Astrocyte (in vitro differentiated cells and primary cell): Measurements from ENCODE around the gene MISP. TPM values are rescaled to one million over a fixed set of nuclear protein-coding genes. Genes with fewer than 3 reads are reported as not detected.

Source experiments
- DNase-seq: peaks from one replicate; pipeline ENCODE4 v3.0.0-alpha.2; 2010; ENCODE audit warnings: low read depth
- FAIRE-seq: peaks from 2 replicates; lab custom pipeline; 2011; peaks lifted over from hg19 to GRCh38; lab: Jason Lieb, UNC
- H2AFZ ChIP-seq: 2 replicates; pipeline ENCODE4 v1.6.0; 2012; ENCODE audit warnings: low read depth, low read length, inconsistent platforms
- H3K27ac ChIP-seq: 2 replicates; pipeline ENCODE4 v1.5.1; 2011; ENCODE audit warnings: low read depth, low read length, inconsistent platforms
- H3K27me3 ChIP-seq: 2 replicates; pipeline ENCODE4 v1.6.0; 2011; ENCODE audit warnings: low read length, inconsistent platforms; ENCODE audit not compliant: insufficient read depth
- H3K36me3 ChIP-seq: 2 replicates; pipeline ENCODE4 v1.5.1; 2011; ENCODE audit warnings: low read length, inconsistent platforms; ENCODE audit not compliant: insufficient read depth
- H3K4me1 ChIP-seq: 2 replicates; pipeline ENCODE4 v1.5.1; 2011; ENCODE audit warnings: low read length, inconsistent platforms; ENCODE audit not compliant: insufficient read depth
- H3K4me2 ChIP-seq: 2 replicates; pipeline ENCODE4 v1.6.0; 2012; ENCODE audit warnings: low read length, inconsistent platforms
- H3K4me3 ChIP-seq: 2 replicates; pipeline ENCODE4 v1.5.1; 2011; ENCODE audit warnings: low read depth, mild to moderate bottlenecking, low read length, inconsistent platforms; ENCODE audit not compliant: insufficient read depth
- H3K79me2 ChIP-seq: 2 replicates; pipeline ENCODE4 v1.6.0; 2012; ENCODE audit warnings: mild to moderate bottlenecking, low read length, inconsistent platforms; ENCODE audit not compliant: insufficient read depth
- H3K9ac ChIP-seq: 2 replicates; pipeline ENCODE4 v1.6.0; 2012; ENCODE audit warnings: mild to moderate bottlenecking, low read length, inconsistent platforms
- H3K9me3 ChIP-seq: 2 replicates; pipeline ENCODE4 v1.5.1; 2012; ENCODE audit warnings: low read depth, mild to moderate bottlenecking, low read length, inconsistent platforms; ENCODE audit not compliant: insufficient read depth
- H4K20me1 ChIP-seq: 2 replicates; pipeline ENCODE4 v1.6.0; 2012; ENCODE audit warnings: low read length, inconsistent platforms; ENCODE audit not compliant: insufficient read depth
- H3K27ac Mint-ChIP-seq: one replicate; pipeline ENCODE4 v1.8.0; 2021; ENCODE audit warnings: mild to moderate bottlenecking, mixed read lengths; ENCODE audit not compliant: unreplicated experiment
- H3K27me3 Mint-ChIP-seq: one replicate; pipeline ENCODE4 v1.8.0; 2021; ENCODE audit warnings: low read depth, mixed read lengths; ENCODE audit not compliant: unreplicated experiment
- H3K36me3 Mint-ChIP-seq: one replicate; pipeline ENCODE4 v1.8.0; 2021; ENCODE audit warnings: low read depth, mixed read lengths; ENCODE audit not compliant: unreplicated experiment
- H3K4me1 Mint-ChIP-seq: one replicate; pipeline ENCODE4 v1.8.0; 2021; ENCODE audit warnings: low read depth, mixed read lengths; ENCODE audit not compliant: unreplicated experiment
- H3K4me3 Mint-ChIP-seq: one replicate; pipeline ENCODE4 v1.8.0; 2021; ENCODE audit warnings: mild to moderate bottlenecking, moderate library complexity, mixed read lengths; ENCODE audit not compliant: unreplicated experiment
- H3K9me3 Mint-ChIP-seq: one replicate; pipeline ENCODE4 v1.8.0; 2021; ENCODE audit warnings: mild to moderate bottlenecking, mixed read lengths; ENCODE audit not compliant: unreplicated experiment
- CTCF ChIP-seq: IDR thresholded peaks from 2 replicates; pipeline ENCODE4 v1.5.1; 2011; ENCODE audit warnings: low read depth, mild to moderate bottlenecking, inconsistent platforms, low read length, moderate library complexity; ENCODE audit not compliant: insufficient read depth
- EZH2 ChIP-seq: IDR thresholded peaks from 2 replicates; pipeline ENCODE4 v1.6.1; 2012; ENCODE audit warnings: mild to moderate bottlenecking, low read length, inconsistent platforms; ENCODE audit not compliant: insufficient read depth
- total RNA-seq: library from RNA; stranded (reverse); gene quantifications from 2 replicates; pipeline ENCODE4 v1.2.1, GENCODE V29; 2021

The MISP gene
- total RNA-seq, 1 donor from 2014 or later, result 0.43 TPM

DNA sequence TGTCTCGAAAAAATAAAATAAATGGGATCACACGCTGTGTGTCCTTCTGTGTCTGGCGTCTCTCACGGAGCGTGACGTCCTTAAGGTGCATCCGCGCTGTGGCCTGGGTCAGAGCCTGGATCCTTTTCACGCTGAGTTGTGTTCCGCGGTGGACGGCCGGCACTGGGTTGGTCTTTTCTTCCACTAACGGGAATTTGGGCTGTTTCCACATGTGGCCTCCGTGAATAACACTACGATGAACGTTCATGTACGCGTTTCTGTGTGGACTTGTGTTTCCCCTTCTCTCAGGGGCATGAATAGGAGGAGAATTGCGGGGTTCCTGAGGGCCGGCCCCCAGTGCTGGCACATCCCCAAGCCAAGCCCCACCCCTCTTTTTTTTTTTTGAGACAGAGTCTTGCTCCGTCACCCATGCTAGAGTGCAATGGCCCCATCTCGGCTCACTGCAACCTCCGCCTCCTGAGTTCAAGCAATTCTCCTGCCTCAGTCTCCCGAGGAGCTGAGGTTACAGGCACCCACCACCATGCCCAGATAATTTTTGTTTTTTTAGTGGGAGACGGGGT, 40.2 kb downstream of the MISP start:
- Histone ChIP-seq H3K79me2 (no peaks in the 10 kb centered on the region), H3K9me3 (no peaks in the 10 kb centered on the region), H3K4me1 (no peaks in the 10 kb centered on the region), H3K4me2 (no peak overlapping the region), H2AFZ (no peak overlapping the region), H3K9ac (no peak overlapping the region), H3K4me3 (no peak overlapping the region), H3K36me3 (no peaks in the 10 kb centered on the region), H3K27me3 (no peaks in the 10 kb centered on the region), H3K27ac (no peak overlapping the region), H4K20me1 (no peaks in the 10 kb centered on the region)
- FAIRE-seq, result no peak
- no peak for TF ChIP-seq CTCF
- TF ChIP-seq EZH2, result no peak
- Mint-ChIP-seq H3K4me1 (peaks cover 10% of the 10 kb centered on the region), H3K36me3 (no peaks in the 10 kb centered on the region), H3K27me3 (no peaks in the 10 kb centered on the region), H3K4me3 (no peak overlapping the region), H3K9me3 (no peaks in the 10 kb centered on the region), H3K27ac (no peak overlapping the region)
- no peak for DNase-seq

DNA sequence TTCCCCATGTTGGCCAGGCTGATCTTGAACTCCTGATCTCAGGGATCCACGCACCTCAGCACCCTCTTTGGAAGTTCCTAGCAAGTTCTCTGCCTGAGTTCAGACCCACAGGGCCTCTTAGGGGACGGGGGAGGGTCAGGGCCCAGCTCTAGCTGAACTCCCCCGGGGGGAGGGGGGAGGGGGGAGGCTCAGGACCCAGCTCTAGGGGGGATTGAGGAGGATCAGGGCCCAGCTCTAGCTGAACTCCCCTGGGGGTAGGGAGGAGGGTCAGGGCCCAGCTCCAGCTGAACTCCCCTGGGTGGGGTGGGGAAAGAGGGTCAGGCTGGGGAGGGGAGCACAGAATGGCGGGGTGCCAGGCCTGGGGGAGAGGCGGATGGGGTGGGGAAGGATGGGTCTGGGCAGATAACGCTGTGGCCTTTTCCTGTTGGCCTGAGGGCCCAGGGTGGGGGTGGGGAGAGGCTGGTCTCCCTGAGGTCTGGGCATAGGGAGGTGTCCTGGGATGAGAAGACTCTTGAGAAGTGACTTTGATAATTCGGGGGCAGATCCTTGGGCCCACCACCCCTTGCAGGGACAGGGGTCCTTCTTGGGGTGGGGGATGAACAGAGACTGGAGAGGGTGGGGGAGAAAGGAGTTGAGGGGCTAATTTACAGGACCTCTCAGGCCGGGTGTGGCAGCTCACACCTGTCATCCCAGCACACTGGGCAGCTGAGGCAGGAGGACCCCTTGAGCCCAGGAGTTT, 40.8 kb downstream of the MISP start:
- Histone ChIP-seq H4K20me1 (no peaks in the 10 kb centered on the region), H3K4me2 (no peak overlapping the region), H3K79me2 (no peaks in the 10 kb centered on the region), H3K4me1 (no peaks in the 10 kb centered on the region), H3K4me3 (no peak overlapping the region), H3K9ac (no peak overlapping the region), H2AFZ (no peak overlapping the region), H3K9me3 (no peaks in the 10 kb centered on the region), H3K36me3 (no peaks in the 10 kb centered on the region), H3K27ac (no peak overlapping the region), H3K27me3 (no peaks in the 10 kb centered on the region)
- H3K4me3 Mint-ChIP-seq, result no peak overlapping the region
- no peak overlapping the region for H3K27ac Mint-ChIP-seq
- TF ChIP-seq CTCF (no peak), EZH2 (no peak)
- H3K27me3 Mint-ChIP-seq, result no peaks in the 10 kb centered on the region
- H3K36me3 Mint-ChIP-seq, result no peaks in the 10 kb centered on the region
- H3K4me1 Mint-ChIP-seq, result peaks cover 11% of the 10 kb centered on the region
- DNase-seq (no peak), FAIRE-seq (no peak)
- no peaks in the 10 kb centered on the region for H3K9me3 Mint-ChIP-seq

GRCh38 chr19:792306-792885, 41.5 kb downstream of the MISP start:
- no peak overlapping the region for H2AFZ ChIP-seq
- H3K27ac Mint-ChIP-seq, result no peak overlapping the region
- H3K4me3 Mint-ChIP-seq, result peak overlapping the region; percentile 27
- H3K79me2 ChIP-seq, result no peaks in the 10 kb centered on the region
- no peak overlapping the region for H3K4me3 ChIP-seq
- no peaks in the 10 kb centered on the region for H3K9me3 ChIP-seq
- peaks cover 13% of the 10 kb centered on the region for H3K4me1 Mint-ChIP-seq
- no peaks in the 10 kb centered on the region for H3K9me3 Mint-ChIP-seq
- no peaks in the 10 kb centered on the region for H3K27me3 ChIP-seq
- no peak for DNase-seq
- H3K4me2 ChIP-seq, result no peak overlapping the region
- no peaks in the 10 kb centered on the region for H3K27me3 Mint-ChIP-seq
- H3K36me3 Mint-ChIP-seq, result no peaks in the 10 kb centered on the region
- TF ChIP-seq CTCF (no peak), EZH2 (no peak)
- H3K36me3 ChIP-seq, result no peaks in the 10 kb centered on the region
- H3K27ac ChIP-seq, result no peak overlapping the region
- no peak overlapping the region for H3K9ac ChIP-seq
- no peaks in the 10 kb centered on the region for H4K20me1 ChIP-seq
- FAIRE-seq, result no peak
- H3K4me1 ChIP-seq, result no peaks in the 10 kb centered on the region
